ENCODE measurements around the gene KIAA2012.

DNA sequence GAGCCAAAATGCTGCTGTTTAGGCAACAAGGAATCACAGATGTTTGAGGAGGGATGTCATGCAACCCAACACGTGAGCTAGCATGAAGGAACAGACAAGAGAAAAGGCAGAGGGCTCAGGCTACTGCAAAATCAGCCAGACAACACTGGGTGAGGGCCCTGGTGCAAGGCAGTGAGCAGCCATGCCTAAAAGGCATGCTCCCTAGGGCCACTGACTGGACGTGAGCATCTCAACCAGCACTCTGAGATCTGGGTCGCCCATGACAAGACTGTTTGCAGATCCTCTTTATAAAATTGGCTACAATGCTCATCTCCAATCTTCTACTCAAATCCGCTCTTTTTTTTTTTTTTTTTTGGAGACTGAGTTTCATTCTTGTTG is 49.1 kb downstream of the KIAA2012 start:
- TF ChIP-seq POLR2A (IDR thresholded peaks at IDR 0.05; ENCODE audit: low read depth, low read length) (no peak), POLR2AphosphoS5 (IDR thresholded peaks at IDR 0.05; ENCODE audit: low read depth, low read length) (no peak), TAF1 (IDR thresholded peaks at IDR 0.05; ENCODE audit: borderline replicate concordance, low read depth, low read length) (no peak)

Data from GM12892 (cell line).